HepG2 (cell line): ENCODE results near the gene CLCN2. TPM values are rescaled to one million over a fixed set of nuclear protein-coding genes. Genes with fewer than 3 reads are reported as not detected.

Experiments used
- ATAC-seq: fragments of 200-7000 bp; cut with Tn5 transposase; 3 replicates; pipeline ENCODE4 v1.9.1; 2020; ENCODE audit warnings: mild to moderate bottlenecking, moderate library complexity
- BruUV-seq: library from RNA; stranded (reverse); fragments of 400-500 nt; replicated peaks from 2 replicates; lab custom pipeline; 2021; lab: Mats Ljungman, UMichigan
- CTCF ChIA-PET: fragments of 300-600 bp; formaldehyde crosslinking; extraction: SDS; loops from one replicate; lab custom pipeline; 2021; ENCODE audit warnings: low total read pairs, inconsistent platforms, low intra/inter-chr PET ratio; lab: Yijun Ruan, JAX
- POLR2A ChIA-PET: fragments of 350-600 bp; sonication (Branson Sonifier 250); formaldehyde crosslinking; loops from one replicate; lab custom pipeline; 2020; ENCODE audit warnings: antibody characterized with exemption, inconsistent platforms; lab: Yijun Ruan, JAX
- DNase-seq: peaks from one replicate; pipeline ENCODE4 v3.0.0-alpha.2; 2015; ENCODE audit warnings: low spot score
- FAIRE-seq: peaks from 3 replicates; lab custom pipeline; 2011; peaks lifted over from hg19 to GRCh38; lab: Jason Lieb, UNC
- H2AFZ ChIP-seq: one replicate; pipeline ENCODE4 v1.6.1; 2011; ENCODE audit warnings: low read length, inconsistent platforms
- H3K27ac ChIP-seq: fragments of 300-600 bp; 3 replicates; pipeline ENCODE4 v1.8.0; 2011; ENCODE audit warnings: mixed run types, mild to moderate bottlenecking, mixed read lengths, low read length, inconsistent platforms; ENCODE audit not compliant: insufficient read depth; ENCODE audit errors: extremely low read length
- H3K27me3 ChIP-seq, 2 experiments: fragments of 200-600 bp in 1 of 2; 2 replicates in 1 of 2; 3 replicates in 1 of 2; pipeline versions ENCODE4 v1.6.0 to v1.8.0; 2011; ENCODE audit warnings: low read length in 2 of 2, mild to moderate bottlenecking in 2 of 2, moderate library complexity in 2 of 2, inconsistent platforms in 1 of 2; ENCODE audit not compliant: insufficient read depth in 2 of 2, control insufficient read depth in 1 of 2
- H3K36me3 ChIP-seq, 2 experiments: fragments of 200-600 bp in 1 of 2; replicated peaks in 1 of 2; 2 replicates in 1 of 2; 3 replicates in 1 of 2; pipeline versions ENCODE4 v1.5.1 to v1.8.0; 2011; ENCODE audit warnings: low read length in 2 of 2, inconsistent platforms in 1 of 2; ENCODE audit not compliant: insufficient read depth in 2 of 2, control insufficient read depth in 1 of 2
- H3K4me1 ChIP-seq: 2 replicates; pipeline ENCODE4 v1.5.1; 2012; ENCODE audit warnings: low read length, inconsistent platforms; ENCODE audit not compliant: insufficient read depth
- H3K4me2 ChIP-seq: 2 replicates; pipeline ENCODE4 v1.6.0; 2011; ENCODE audit warnings: low read depth, low read length, inconsistent platforms
- H3K4me3 ChIP-seq, 3 experiments: fragments of 200-600 bp in 1 of 3; sonication (generic), shearing (Covaris generic) in 1 of 3; replicated peaks in 1 of 3; 2 replicates each; pipeline ENCODE4 v1.5.1; 2011 to 2016; ENCODE audit warnings: low read length in 3 of 3, inconsistent platforms in 2 of 3, low read depth in 2 of 3, mild to moderate bottlenecking in 2 of 3, control low read depth in 1 of 3, mixed read lengths in 1 of 3; ENCODE audit not compliant: insufficient read depth in 1 of 3
- H3K79me2 ChIP-seq: one replicate; pipeline ENCODE4 v1.6.1; 2011; ENCODE audit warnings: low read length, inconsistent platforms; ENCODE audit not compliant: insufficient read depth
- H3K9ac ChIP-seq: 2 replicates; pipeline ENCODE4 v1.6.0; 2011; ENCODE audit warnings: mild to moderate bottlenecking, low read depth, low read length, inconsistent platforms; ENCODE audit not compliant: insufficient read depth
- H3K9me3 ChIP-seq: 2 replicates; pipeline ENCODE4 v1.5.1; 2012; ENCODE audit warnings: mild to moderate bottlenecking, low read length
- H4K20me1 ChIP-seq: 2 replicates; pipeline ENCODE4 v1.6.0; 2011; ENCODE audit warnings: inconsistent platforms, mild to moderate bottlenecking, low read length, moderate library complexity; ENCODE audit not compliant: insufficient read depth
- AGO2 ChIP-seq: fragments of 200-400 bp; formaldehyde crosslinking; optimal IDR thresholded peaks from 2 replicates; pipeline ENCODE3; 2017; ENCODE audit warnings: mild to moderate bottlenecking, low read depth, low read length, moderate library complexity
- GTF3A ChIP-seq: sonication (generic); formaldehyde crosslinking; conservative IDR thresholded peaks from 2 replicates; pipeline ENCODE4 v1.4.0; 2020; ENCODE audit warnings: mild to moderate bottlenecking, missing genetic modification reagents
- RARA ChIP-seq: IDR thresholded peaks from 2 replicates; pipeline ENCODE4 v1.6.1; 2016; ENCODE audit warnings: missing genetic modification reagents, missing compliant biosample characterization
- RBFOX2 ChIP-seq: fragments of 200-400 bp; formaldehyde crosslinking; IDR thresholded peaks from 2 replicates; pipeline ENCODE4 v1.6.1; 2017; ENCODE audit warnings: low read depth, mild to moderate bottlenecking, low read length
- RNF2 ChIP-seq: fragments of 450-650 bp; conservative IDR thresholded peaks from 2 replicates; pipeline ENCODE4 v1.6.1; 2016; ENCODE audit warnings: low read depth
- SMC3 ChIP-seq: IDR thresholded peaks from 2 replicates; pipeline ENCODE4 v1.6.1; 2011; ENCODE audit warnings: low read length, improper control_type of control experiment
- XBP1 ChIP-seq: sonication (generic); formaldehyde crosslinking; IDR thresholded peaks from 2 replicates; pipeline ENCODE4 v1.5.0; 2020; ENCODE audit warnings: missing genetic modification reagents
- ZNF552 ChIP-seq: sonication (generic); formaldehyde crosslinking; IDR thresholded peaks from 2 replicates; pipeline ENCODE4 v1.9.0; 2022; ENCODE audit warnings: missing genetic modification reagents, mild to moderate bottlenecking, borderline replicate concordance
- ZNF777 ChIP-seq: sonication (generic); formaldehyde crosslinking; IDR thresholded peaks from 2 replicates; pipeline ENCODE4 v1.4.0; 2020; ENCODE audit warnings: missing genetic modification reagents
- WGBS: methylation state at CpG from one replicate; pipeline ENCODE4 v1.1.6; 2017; ENCODE audit warnings: low lambda C conversion rate; 5-methylcytosine and 5-hydroxymethylcytosine counted together
- in situ Hi-C: cut with HindIII; loops from 2 replicates; pipeline ENCODE4 v1.10.0; 2017; ENCODE audit warnings: low pct_unique_long_range_greater_than_20kb; ENCODE audit not compliant: extremely low pct_ligation_motif_present
- intact Hi-C: fragments of 100-400 bp; cut with micrococcal nuclease; formaldehyde crosslinking; loops from one replicate; pipeline ENCODE4 v1.10.0; 2022; ENCODE audit not compliant: unreplicated experiment
- polyA plus RNA-seq, 8 experiments: library from polyadenylated mRNA; depleted of rRNA in 3 of 8; stranded (reverse) in 7 of 8; unstranded in 1 of 8; fragments of >200 nt; fragmentation: Illumina TruSeq in 4 of 8; extraction: Trizol in 4 of 8; gene quantifications; 2 replicates each; pipeline versions ENCODE4 v1.2.1 to v1.2.3, GENCODE V29; 2011 to 2016; ENCODE audit warnings: low read depth in 4 of 8, missing spikeins in 1 of 8, mixed read lengths in 1 of 8; ENCODE audit not compliant: insufficient read depth in 1 of 8
- total RNA-seq, 5 experiments: library from RNA; depleted of rRNA; stranded (reverse); fragments of >200 nt; fragmentation: Illumina TruSeq; extraction: Trizol; gene quantifications; 2 replicates each; pipeline ENCODE4 v1.2.3, GENCODE V29; 2016; ENCODE audit warnings: low read depth in 1 of 5
- TF ChIP-seq, protein P1 (sequence below): sonication (generic); formaldehyde crosslinking; IDR thresholded peaks from 2 replicates; pipeline ENCODE4 v1.5.1; 2020; ENCODE audit warnings: mild to moderate bottlenecking, missing genetic modification reagents, borderline replicate concordance
- TF ChIP-seq, protein P2 (sequence below): fragments of 450-650 bp; IDR thresholded peaks from 2 replicates; pipeline ENCODE4 v1.6.1; 2017; ENCODE audit warnings: mild to moderate bottlenecking

Gene CLCN2
- total and polyA plus RNA-seq, 2 of the 13 experiments (the other 11 are each of a cell fraction or from before 2014, with no cell fraction given) = 11.4 to 13.5 TPM

DNA sequence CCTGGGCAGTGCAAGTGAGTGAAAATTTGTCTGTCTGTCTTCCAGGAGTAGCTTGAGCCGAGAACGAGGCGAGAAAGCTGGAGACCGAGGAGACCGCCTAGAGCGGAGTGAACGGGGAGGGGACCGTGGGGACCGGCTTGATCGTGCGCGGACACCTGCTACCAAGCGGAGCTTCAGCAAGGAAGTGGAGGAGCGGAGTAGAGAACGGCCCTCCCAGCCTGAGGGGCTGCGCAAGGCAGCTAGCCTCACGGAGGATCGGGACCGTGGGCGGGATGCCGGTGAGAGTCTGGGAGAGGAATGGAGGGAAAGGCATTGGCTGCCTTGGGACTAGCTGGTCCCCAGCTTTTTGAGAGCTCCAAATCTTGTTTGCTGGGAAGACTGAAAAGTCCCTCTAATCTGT lies 34.2 kb downstream of the CLCN2 start:
- no peaks in the 10 kb centered on the region for H3K9me3 ChIP-seq
- H3K4me2 ChIP-seq = no peak overlapping the region
- peaks cover 58 to 92% of the 10 kb centered on the region in 2 experiments for H3K36me3 ChIP-seq
- intact Hi-C loops = no loop called here
- WGBS = 98% methylated on average over 21 of the region's 21 CpGs
- no peak overlapping the region for H3K4me3 ChIP-seq
- TF ChIP-seq, protein P1, sequence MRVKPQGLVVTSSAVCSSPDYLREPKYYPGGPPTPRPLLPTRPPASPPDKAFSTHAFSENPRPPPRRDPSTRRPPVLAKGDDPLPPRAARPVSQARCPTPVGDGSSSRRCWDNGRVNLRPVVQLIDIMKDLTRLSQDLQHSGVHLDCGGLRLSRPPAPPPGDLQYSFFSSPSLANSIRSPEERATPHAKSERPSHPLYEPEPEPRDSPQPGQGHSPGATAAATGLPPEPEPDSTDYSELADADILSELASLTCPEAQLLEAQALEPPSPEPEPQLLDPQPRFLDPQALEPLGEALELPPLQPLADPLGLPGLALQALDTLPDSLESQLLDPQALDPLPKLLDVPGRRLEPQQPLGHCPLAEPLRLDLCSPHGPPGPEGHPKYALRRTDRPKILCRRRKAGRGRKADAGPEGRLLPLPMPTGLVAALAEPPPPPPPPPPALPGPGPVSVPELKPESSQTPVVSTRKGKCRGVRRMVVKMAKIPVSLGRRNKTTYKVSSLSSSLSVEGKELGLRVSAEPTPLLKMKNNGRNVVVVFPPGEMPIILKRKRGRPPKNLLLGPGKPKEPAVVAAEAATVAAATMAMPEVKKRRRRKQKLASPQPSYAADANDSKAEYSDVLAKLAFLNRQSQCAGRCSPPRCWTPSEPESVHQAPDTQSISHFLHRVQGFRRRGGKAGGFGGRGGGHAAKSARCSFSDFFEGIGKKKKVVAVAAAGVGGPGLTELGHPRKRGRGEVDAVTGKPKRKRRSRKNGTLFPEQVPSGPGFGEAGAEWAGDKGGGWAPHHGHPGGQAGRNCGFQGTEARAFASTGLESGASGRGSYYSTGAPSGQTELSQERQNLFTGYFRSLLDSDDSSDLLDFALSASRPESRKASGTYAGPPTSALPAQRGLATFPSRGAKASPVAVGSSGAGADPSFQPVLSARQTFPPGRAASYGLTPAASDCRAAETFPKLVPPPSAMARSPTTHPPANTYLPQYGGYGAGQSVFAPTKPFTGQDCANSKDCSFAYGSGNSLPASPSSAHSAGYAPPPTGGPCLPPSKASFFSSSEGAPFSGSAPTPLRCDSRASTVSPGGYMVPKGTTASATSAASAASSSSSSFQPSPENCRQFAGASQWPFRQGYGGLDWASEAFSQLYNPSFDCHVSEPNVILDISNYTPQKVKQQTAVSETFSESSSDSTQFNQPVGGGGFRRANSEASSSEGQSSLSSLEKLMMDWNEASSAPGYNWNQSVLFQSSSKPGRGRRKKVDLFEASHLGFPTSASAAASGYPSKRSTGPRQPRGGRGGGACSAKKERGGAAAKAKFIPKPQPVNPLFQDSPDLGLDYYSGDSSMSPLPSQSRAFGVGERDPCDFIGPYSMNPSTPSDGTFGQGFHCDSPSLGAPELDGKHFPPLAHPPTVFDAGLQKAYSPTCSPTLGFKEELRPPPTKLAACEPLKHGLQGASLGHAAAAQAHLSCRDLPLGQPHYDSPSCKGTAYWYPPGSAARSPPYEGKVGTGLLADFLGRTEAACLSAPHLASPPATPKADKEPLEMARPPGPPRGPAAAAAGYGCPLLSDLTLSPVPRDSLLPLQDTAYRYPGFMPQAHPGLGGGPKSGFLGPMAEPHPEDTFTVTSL = no peak
- TF ChIP-seq AGO2 = peak; percentile 63
- TF ChIP-seq XBP1 = no peak
- no peak for TF ChIP-seq ZNF552 (CRISPR knock-in tag)
- TF ChIP-seq SMC3 = no peak
- TF ChIP-seq RNF2 = no peak
- peak; percentile 46; the same call in 1 of the 2 replicates for TF ChIP-seq RBFOX2
- no peak for TF ChIP-seq ZNF777 (CRISPR knock-in tag)
- no peak for TF ChIP-seq GTF3A (CRISPR knock-in tag)
- TF ChIP-seq, protein P2, sequence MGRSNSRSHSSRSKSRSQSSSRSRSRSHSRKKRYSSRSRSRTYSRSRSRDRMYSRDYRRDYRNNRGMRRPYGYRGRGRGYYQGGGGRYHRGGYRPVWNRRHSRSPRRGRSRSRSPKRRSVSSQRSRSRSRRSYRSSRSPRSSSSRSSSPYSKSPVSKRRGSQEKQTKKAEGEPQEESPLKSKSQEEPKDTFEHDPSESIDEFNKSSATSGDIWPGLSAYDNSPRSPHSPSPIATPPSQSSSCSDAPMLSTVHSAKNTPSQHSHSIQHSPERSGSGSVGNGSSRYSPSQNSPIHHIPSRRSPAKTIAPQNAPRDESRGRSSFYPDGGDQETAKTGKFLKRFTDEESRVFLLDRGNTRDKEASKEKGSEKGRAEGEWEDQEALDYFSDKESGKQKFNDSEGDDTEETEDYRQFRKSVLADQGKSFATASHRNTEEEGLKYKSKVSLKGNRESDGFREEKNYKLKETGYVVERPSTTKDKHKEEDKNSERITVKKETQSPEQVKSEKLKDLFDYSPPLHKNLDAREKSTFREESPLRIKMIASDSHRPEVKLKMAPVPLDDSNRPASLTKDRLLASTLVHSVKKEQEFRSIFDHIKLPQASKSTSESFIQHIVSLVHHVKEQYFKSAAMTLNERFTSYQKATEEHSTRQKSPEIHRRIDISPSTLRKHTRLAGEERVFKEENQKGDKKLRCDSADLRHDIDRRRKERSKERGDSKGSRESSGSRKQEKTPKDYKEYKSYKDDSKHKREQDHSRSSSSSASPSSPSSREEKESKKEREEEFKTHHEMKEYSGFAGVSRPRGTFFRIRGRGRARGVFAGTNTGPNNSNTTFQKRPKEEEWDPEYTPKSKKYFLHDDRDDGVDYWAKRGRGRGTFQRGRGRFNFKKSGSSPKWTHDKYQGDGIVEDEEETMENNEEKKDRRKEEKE = no peak
- no peak for TF ChIP-seq RARA (CRISPR knock-in tag)
- FAIRE-seq (no peak), ATAC-seq (no peak), DNase-seq (no peak)
- ChIA-PET CTCF (no interaction called here), POLR2A (interaction anchor here (1.4 to 2.1 kb wide), 2 partner anchors 12 to 14 kb away, joined by 3 to 6 read pairs; no protein-coding TSS in a partner anchor)
- no peaks in the 10 kb centered on the region for H3K4me1 ChIP-seq
- H3K79me2 ChIP-seq = peaks cover 5% of the 10 kb centered on the region
- no peak overlapping the region for H3K27ac ChIP-seq
- H2AFZ ChIP-seq = no peak overlapping the region
- no TSS peak for BruUV-seq
- in situ Hi-C loops = no loop called here
- H3K9ac ChIP-seq = no peak overlapping the region
- no peaks in the 10 kb centered on the region for H3K27me3 ChIP-seq
- H4K20me1 ChIP-seq = peaks cover 5% of the 10 kb centered on the region; the same call in 1 of the 2 replicates
